ENCODE results near the gene AK4.

GRCh38 chr1:65231718-65232330, 83.8 kb downstream of the AK4 start:
- TF ChIP-seq CTCF (IDR thresholded peaks at IDR 0.05 in 8 of 11, conservative IDR thresholded peaks at IDR 0.05 in 3 of 11): no peak
- TF ChIP-seq POLR2A (IDR thresholded peaks at IDR 0.05): no peak

All from spleen (tissue), 7 donors.